Tibial nerve (tissue), 3 donors: ENCODE results near the gene EXOSC7.

Experiments
- POLR2A ChIP-seq, 2 donors: fragments of 450-650 bp; IDR thresholded peaks; one replicate each; pipeline ENCODE4 v1.6.1; 2017; ENCODE audit warnings: antibody characterized with exemption in 2 of 2, mild to moderate bottlenecking in 2 of 2, moderate library complexity in 2 of 2
- TF ChIP-seq, protein P1 (sequence below), 5 experiments: fragments of 200-600 bp in 3 of 5; fragments of 450-650 bp in 2 of 5; sonication (generic) in 3 of 5; IDR thresholded peaks; one replicate each; pipeline ENCODE4 v1.5.1; 2016 to 2019; ENCODE audit warnings: antibody characterized with exemption in 5 of 5, mild to moderate bottlenecking in 3 of 5, moderate library complexity in 2 of 5

DNA sequence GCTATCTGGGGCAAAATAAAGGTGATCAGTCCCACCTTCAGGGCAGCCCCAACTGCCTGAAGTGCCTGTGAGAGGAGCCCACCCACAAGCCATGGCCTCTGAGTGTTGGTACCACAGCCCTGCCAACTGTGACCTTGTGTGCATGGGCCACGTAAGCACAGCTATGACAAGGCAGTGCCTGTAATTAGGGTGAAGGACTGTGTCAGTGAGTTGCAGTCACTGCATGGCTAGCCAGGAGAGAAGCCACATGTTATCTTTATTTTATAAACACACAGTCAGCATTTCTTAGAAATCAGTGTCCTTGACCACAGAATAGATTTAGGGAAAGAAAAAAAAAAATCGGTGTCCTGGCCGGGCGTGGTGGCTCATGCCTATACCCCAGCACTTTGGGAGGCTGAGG is 24.8 kb downstream of the EXOSC7 start:
- TF ChIP-seq, protein P1, sequence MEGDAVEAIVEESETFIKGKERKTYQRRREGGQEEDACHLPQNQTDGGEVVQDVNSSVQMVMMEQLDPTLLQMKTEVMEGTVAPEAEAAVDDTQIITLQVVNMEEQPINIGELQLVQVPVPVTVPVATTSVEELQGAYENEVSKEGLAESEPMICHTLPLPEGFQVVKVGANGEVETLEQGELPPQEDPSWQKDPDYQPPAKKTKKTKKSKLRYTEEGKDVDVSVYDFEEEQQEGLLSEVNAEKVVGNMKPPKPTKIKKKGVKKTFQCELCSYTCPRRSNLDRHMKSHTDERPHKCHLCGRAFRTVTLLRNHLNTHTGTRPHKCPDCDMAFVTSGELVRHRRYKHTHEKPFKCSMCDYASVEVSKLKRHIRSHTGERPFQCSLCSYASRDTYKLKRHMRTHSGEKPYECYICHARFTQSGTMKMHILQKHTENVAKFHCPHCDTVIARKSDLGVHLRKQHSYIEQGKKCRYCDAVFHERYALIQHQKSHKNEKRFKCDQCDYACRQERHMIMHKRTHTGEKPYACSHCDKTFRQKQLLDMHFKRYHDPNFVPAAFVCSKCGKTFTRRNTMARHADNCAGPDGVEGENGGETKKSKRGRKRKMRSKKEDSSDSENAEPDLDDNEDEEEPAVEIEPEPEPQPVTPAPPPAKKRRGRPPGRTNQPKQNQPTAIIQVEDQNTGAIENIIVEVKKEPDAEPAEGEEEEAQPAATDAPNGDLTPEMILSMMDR (IDR thresholded peaks at IDR 0.05): no peak
- no peak for TF ChIP-seq POLR2A (IDR thresholded peaks at IDR 0.05)
